GM12891 (cell line): ENCODE data around the gene NFIX.

Source experiments
- PAX5 ChIP-seq: IDR thresholded peaks from 2 replicates; pipeline ENCODE4 v1.6.1; 2011; ENCODE audit warnings: low read length, moderate library complexity, mild to moderate bottlenecking; ENCODE audit not compliant: insufficient read depth, severe bottlenecking
- POLR2A ChIP-seq: IDR thresholded peaks from 2 replicates; pipeline ENCODE4 v1.6.1; 2011; ENCODE audit warnings: low read depth, low read length, control low read depth
- POLR2AphosphoS5 ChIP-seq: IDR thresholded peaks from 2 replicates; pipeline ENCODE4 v1.6.1; 2011; ENCODE audit warnings: low read depth, low read length, control low read depth
- TAF1 ChIP-seq: IDR thresholded peaks from 2 replicates; pipeline ENCODE4 v1.6.1; 2011; ENCODE audit warnings: low read depth, low read length, control low read depth

DNA sequence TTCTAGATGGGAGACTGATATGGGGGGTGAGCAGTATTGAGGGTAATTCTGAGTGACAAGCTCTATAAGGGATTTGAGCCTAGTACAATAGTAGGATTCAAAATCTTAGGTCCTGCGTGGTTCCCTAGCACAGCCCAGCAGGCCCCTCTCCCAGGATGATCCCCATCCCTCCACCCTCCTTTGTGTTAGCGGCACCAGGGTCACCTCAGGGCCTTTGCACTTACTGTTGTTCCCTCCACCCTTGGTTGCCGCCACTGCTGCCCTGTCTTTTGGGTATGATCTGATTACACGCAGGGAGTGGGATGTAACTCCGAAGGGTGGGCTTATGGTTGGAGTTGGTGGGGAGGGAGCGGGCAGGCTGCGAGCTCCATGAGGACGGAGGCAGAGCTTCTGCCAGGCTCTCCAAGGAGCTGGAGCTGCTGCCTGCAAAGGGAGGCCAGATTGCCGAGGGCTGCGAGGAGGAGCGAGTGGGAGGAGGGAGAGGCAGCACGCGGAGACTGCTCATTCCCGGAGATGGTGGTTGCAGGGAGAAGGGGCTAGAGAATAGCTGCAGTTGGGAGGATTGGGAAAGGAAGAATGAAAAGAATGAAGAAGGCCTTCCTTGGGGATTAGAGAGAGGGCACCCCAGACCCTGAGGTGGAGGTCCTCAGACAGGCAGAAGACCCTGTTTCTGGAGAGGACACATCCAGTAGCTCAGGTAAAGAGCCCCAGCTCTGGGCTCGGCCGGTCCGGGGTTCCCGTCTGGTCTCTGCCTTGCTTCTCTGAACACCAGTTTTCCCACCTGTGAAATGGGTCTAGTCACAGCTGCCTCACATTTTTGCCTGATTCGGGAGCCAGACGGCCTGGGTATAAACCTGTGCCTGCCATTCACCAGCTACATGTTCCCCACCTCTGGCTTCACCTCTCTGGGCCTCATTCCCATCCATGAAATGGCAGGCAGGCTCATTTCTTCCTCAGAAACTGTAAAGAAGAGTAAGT is 128.0 kb downstream of the NFIX start:
- TF ChIP-seq POLR2A (no peak), POLR2AphosphoS5 (no peak), PAX5 (no peak), TAF1 (no peak)
